Stomach (tissue), 4 donors: ENCODE results near the gene SLC25A48.

Experiments
- CTCF ChIP-seq, 7 experiments: fragments of 450-650 bp in 4 of 7; fragments of 200-600 bp in 3 of 7; sonication (generic) in 3 of 7; IDR thresholded peaks; one replicate each; pipeline ENCODE4 v1.5.1; 2016 to 2019; ENCODE audit warnings: antibody characterized with exemption in 7 of 7, control low read depth in 2 of 7, mild to moderate bottlenecking in 1 of 7
- EP300 ChIP-seq: sonication (generic); formaldehyde crosslinking; IDR thresholded peaks from one replicate; pipeline ENCODE4 v1.6.1; 2017; ENCODE audit warnings: antibody characterized with exemption

GRCh38 chr5:135824541-135825041 lies 9.9 kb upstream of the SLC25A48 start:
- TF ChIP-seq CTCF (IDR thresholded peaks at IDR 0.05): no peak
- TF ChIP-seq EP300: no peak
